ENCODE results near the gene CNFN. TPM values are rescaled to one million over a fixed set of nuclear protein-coding genes. Genes with fewer than 3 reads are reported as not detected.

CNFN gene
- polyA plus RNA-seq (ENCODE audit: insufficient read length in 10 of 10): under 1 TPM in 3 of 10 donors, not detected in 7; 0.42 to 0.79 (median 0.59) TPM
- long read RNA-seq, donor 1: 0 reads
- long read RNA-seq, donor 2: 0 reads
- long read RNA-seq, donor 3: 0 reads
- long read RNA-seq, donor 4: 0 reads
- long read RNA-seq, donor 5: 0 reads
- long read RNA-seq, donor 6: 0 reads
- long read RNA-seq, donor 7: 0 reads
- long read RNA-seq, donor 8: 0 reads
- long read RNA-seq, donor 9: 0 reads

- no peak for DNase-seq
Measured at GRCh38 chr19:42389899-42390298, at the start of gene CNFN. TSS of gene CNFN (minus strand) at chr19:42390297. CDS start at chr19:42389037, 1,260 bp downstream.

GRCh38 chr19:42436006-42436405 lies 45.9 kb upstream of the CNFN start:
- DNase-seq: peak in 2 of 3 donors; percentile 21 to 50

- no peak for DNase-seq
Measured at GRCh38 chr19:42435316-42435715, 45.2 kb upstream of the CNFN start.

DNA sequence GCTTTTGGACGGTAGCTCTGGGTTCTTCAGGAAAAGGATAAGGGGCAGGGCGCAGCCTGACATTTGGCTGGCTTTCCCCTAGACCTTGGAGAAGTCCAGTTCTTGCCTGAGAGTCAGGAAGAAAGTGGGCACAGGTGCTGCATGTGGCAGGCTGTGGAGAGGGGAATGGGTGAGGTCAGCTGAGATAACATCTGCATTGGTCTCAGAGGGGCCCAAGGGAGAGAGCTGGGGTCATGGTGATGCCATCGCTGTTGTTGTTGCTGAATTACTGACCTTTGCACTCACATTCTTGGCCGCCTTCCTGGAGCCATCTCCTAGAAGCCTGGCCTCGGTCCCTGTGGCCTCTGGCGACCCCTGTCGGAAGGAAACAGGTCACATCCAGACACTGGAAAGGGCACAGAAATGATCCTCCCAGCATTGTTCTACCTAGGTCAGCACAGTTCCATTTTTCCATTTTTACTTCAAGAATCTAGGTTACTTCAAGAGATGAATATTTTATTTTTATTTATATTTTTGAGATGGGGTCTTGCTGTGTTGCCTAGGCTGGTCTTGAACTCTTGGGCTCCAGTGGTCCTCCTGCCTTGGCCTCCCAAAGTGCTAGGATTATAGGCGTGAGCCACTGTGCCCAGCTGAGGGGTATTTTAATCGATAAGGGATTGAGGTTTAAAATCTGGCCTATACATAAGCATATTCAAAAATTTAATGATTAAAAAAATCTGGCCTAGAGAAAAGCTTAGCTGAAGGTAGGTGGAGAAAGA lies 43.6 kb upstream of the CNFN start:
- peak; percentile 34 to 73 (median 63) for DNase-seq

- DNase-seq: no peak
Measured at GRCh38 chr19:42431486-42431885, 41.4 kb upstream of the CNFN start.

DNA sequence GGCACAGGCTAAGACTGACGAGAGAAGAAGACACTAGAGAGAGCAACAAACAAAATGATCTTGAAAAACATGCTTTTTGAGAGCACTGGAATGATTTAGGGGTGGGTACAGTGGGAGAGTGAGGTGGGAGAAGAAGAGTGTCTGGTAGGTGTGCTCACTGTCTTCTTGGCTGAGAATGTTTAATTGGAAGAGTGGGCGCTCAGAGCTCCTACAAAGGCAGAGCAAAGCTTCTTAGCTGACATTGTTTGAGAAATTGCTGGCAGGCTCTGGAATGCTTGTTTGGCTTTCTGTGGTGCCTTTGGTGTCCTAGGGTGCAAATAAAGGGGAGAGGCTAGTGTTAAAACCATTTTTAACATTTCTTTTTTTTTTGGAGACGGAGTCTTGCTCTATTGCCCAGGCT lies 38.6 kb upstream of the CNFN start:
- DNase-seq: no peak

DNA sequence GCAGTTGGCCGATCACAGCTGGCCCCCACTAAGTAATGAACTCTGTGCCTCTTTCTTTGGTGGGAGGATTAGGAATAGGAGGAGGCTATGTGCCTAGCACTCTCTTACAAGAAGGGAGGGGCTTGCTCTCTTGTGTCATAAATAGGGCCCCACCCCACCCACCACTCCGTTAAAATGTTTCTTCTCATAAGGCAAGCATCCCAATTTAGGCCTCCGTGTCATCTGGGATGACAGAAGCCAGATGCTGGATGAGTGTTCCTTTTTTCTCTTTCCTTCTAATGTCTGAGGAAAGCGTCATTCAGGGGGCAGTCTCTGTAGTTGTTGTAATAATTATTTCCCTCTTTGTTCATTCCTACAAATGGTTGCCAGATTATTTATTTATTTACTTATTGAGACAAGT lies 37.2 kb upstream of the CNFN start, which contains the start of gene LIPE:
LIPE (minus strand) TSS at position 76 of the 400 bp plus-strand sequence. CDS start 239 bp downstream, outside the sequence.
- DNase-seq: no peak

GRCh38 chr19:42426643-42427042 lies 36.5 kb upstream of the CNFN start:
- no peak for DNase-seq

GRCh38 chr19:42424712-42425131 lies 34.6 kb upstream of the CNFN start:
- no peak for DNase-seq

DNA sequence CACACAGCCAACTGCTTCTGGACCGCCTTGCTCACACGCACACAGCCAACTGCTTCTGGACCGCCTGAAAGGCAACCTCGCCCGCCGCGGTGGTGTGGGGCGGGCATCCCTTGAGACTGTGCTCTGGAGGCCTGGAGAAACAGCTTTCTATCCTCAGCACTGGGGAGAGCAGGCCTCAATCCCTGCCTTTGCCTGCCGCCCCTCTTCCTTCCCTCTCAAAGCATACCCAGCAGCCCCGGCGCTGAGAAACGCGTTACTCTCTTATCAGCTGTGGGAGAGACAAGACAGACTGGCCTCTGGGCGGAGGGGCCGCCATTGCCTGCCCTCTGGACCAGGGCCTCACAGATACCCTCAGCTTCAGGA lies 34.2 kb upstream of the CNFN start:
- no peak for DNase-seq

GRCh38 chr19:42423462-42424344 lies 33.6 kb upstream of the CNFN start:
- peak; percentile 86 to 94 (median 89) for DNase-seq

DNA sequence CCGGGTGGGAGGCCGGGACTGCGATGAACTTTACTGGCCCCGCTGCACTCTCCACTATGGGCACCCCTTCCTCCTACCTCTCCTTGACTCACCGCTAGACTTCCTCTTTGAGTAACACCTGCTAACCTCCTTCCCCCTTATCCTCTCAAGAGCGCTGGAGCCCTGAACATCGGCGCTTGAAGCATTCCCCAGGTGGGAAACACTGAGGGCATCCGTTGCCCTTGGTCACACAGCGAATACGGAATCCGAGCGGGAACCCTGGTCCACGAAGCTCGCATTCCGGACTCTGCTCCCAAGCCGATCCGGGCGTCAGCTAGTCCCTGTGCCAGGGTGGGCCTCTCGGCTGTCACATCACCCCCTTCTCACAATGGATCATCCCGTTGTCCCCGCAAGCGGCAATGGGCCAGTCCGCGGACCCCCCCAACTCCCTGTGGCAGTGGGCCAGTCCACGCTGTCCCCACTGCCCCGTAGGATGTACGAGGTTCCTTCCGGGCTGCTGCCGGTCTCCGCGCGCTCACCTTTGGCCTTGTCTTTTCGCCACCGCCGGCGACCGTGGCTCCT lies 32.9 kb upstream of the CNFN start:
- no peak for DNase-seq

- peak in 1 of 3 donors; percentile 36 for DNase-seq
Measured at GRCh38 chr19:42422092-42422900, 32.2 kb upstream of the CNFN start.

- no peak for DNase-seq
Measured at GRCh38 chr19:42421591-42422031, 31.5 kb upstream of the CNFN start.

- DNase-seq: no peak
Measured at GRCh38 chr19:42421101-42421500, 31.0 kb upstream of the CNFN start.

- no peak for DNase-seq
Measured at GRCh38 chr19:42420055-42420544, 30.0 kb upstream of the CNFN start.

- DNase-seq: no peak
Measured at GRCh38 chr19:42419309-42419708, 29.2 kb upstream of the CNFN start.

GRCh38 chr19:42412661-42413076 lies 22.6 kb upstream of the CNFN start:
- DNase-seq: peak in 1 of 3 donors; percentile 45

DNA sequence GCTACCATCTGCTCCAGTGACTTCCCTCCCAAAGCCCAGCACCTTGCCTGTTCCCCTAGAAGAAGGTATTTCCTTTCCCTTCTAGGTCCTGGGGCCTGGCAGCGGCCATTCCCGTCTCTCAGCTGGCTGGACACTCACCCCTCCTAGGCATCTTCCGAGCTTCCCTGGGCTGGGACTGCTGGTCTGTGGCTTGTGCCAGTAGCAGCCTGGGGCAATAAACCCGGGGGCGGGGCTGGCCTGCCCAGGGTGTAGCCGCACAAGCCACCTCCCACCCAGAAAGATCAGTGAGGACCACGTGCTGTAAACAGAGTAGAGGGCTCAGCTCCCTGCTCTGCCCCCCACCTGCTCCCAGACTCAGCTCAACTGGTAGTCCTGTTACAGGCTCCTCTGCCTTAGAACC lies 22.1 kb upstream of the CNFN start:
- peak in 1 of 3 donors; percentile 40 for DNase-seq

GRCh38 chr19:42411581-42412178 lies 21.6 kb upstream of the CNFN start:
- no peak for DNase-seq

All from muscle of back (tissue), 13 donors.